Measurements from ENCODE around the gene GSTP1.
"Not testable (repeated sequence)": the region's sequence is repeated elsewhere in the genome, so short reads cannot be mapped to it uniquely, and the experiment has no call there.

DNA sequence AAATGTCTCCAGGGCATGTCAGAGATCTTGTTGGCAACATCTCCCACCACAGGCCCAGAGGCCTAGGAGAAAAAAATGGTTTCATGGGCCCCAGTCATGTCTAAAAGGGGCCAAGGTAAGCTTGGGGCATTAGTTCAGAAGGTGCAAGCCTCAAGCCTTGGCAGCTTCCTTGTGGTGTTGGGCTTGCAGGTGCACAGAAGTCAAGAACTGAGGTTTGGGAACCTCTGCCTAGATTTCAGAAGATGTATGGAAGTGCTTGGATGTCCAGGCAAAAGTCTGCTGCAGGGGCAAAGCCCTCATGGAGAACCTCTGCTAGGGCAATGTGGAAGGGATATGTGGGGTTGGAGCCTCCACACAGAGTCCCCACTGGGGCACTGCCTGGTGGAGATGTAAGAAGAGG lies 31.9 kb upstream of the GSTP1 start:
- TF ChIP-seq, protein P1, sequence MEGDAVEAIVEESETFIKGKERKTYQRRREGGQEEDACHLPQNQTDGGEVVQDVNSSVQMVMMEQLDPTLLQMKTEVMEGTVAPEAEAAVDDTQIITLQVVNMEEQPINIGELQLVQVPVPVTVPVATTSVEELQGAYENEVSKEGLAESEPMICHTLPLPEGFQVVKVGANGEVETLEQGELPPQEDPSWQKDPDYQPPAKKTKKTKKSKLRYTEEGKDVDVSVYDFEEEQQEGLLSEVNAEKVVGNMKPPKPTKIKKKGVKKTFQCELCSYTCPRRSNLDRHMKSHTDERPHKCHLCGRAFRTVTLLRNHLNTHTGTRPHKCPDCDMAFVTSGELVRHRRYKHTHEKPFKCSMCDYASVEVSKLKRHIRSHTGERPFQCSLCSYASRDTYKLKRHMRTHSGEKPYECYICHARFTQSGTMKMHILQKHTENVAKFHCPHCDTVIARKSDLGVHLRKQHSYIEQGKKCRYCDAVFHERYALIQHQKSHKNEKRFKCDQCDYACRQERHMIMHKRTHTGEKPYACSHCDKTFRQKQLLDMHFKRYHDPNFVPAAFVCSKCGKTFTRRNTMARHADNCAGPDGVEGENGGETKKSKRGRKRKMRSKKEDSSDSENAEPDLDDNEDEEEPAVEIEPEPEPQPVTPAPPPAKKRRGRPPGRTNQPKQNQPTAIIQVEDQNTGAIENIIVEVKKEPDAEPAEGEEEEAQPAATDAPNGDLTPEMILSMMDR (IDR thresholded peaks at IDR 0.05): not testable (repeated sequence)
- TF ChIP-seq POLR2A (IDR thresholded peaks at IDR 0.05): not testable (repeated sequence)
